Activated T-helper 1 cell treated with anti-CD3 and anti-CD28 coated beads, Interleukin-2, amount 50 U/mL, for 16 hours (primary cell): ENCODE data around the gene ZEB2.

Experiments
- DNase-seq, 2 donors: peaks; one replicate each; pipeline ENCODE4 v3.0.0-alpha.2; 2020; ENCODE audit warnings: low read depth in 1 of 2, low spot score in 1 of 2

The ZEB2 gene

DNA sequence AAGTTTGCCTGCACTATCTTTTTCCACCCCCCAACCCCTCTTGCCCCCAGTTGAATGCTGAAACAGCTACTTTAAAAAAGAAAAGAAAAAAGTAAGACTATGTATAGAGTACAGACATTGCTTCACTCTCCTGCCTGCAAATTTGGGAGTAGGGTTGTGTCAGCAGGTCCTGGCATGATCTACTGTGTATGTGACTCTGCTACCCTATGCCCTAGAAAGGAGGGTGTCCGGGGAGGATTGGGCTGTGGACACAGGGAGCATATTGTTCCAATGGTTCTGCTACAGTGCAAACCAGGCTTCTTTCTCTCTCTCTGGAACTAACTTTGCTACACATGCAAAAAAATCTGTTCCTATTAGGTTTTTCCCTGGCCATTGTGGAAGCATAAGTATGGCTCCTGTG lies 9.9 kb upstream of the ZEB2 start:
- no peak for DNase-seq

DNA sequence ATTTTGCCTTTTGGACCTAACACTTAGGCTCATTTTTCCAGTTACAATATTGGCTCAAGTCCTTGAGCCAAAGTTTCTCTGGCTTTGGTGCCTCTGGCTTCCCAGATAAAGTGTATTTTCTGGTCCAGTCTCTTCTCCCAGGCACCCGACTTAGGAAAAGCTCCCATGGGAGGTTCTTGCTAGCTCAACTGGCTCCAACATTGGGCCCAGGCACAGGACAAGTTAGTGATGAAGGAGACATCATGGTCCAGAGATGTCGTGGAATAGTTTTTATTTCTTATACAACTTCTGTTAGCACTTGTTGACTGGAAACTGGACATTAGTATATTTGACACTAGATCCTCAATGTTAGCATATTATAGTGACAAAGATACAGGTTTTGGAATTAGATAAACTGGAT lies 8.2 kb upstream of the ZEB2 start:
- DNase-seq = no peak

DNA sequence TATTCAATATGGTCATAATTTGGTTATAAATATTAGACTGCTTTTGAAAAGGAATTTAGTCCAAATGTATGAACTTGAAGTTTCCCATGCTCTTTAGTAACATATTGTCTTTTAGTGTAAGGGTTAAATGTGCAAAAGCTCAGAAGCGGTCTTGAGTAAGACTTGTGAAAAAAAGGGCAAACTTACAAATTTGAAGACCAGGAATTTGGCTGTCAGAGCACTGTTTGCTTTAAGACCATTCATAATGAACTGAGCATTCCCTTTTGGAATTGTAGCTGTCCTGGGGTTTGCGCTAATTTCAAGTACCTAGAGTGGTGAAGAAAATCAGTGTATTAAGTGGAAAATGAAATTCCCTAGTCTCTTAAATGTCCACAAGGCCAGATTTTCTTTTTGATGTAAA lies 6.9 kb upstream of the ZEB2 start:
- no peak for DNase-seq

DNA sequence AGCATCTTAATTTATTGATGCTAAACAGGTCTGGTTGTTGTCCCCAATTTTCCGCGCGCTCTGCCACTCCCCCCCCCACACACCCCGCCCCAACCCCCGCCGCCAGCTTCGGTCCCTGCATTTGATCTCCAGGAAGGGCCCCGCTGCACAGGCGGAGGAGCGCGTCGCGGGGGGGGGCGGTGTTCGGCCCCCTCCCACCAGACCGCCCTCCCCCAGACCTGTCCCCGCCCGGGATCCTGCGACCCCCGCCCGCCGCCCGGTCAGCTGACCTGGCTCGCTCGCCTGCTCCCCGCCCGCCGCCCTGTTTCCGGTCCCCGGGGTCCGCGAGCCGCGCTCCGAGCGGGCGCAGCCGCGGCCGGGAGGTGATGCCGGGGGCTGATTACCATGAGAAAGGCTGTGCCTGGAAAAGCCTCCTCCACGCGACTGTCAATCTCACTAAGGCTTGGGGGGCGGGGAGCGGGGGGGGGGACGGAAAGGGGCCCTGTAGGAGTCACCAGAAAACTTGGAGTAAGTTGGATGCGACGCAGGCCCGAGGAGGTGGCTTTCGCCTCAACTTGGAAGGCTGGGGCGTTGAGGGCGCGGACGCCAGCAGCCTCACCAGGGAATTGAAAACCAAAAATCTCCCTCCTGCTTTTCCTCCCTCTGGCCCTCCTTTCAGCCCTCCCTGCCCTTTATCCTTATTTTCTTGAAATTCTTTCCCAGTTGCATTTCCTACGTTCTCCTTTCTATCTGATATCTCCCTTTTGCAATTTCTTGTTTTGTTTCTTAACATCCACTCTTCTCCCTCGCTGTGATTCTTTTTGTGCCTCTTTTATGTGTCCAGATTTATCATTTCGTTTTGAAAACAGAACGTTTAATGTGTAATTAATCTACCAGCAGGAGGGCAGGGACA lies 4.4 kb upstream of the ZEB2 start:
- DNase-seq = no peak

DNA sequence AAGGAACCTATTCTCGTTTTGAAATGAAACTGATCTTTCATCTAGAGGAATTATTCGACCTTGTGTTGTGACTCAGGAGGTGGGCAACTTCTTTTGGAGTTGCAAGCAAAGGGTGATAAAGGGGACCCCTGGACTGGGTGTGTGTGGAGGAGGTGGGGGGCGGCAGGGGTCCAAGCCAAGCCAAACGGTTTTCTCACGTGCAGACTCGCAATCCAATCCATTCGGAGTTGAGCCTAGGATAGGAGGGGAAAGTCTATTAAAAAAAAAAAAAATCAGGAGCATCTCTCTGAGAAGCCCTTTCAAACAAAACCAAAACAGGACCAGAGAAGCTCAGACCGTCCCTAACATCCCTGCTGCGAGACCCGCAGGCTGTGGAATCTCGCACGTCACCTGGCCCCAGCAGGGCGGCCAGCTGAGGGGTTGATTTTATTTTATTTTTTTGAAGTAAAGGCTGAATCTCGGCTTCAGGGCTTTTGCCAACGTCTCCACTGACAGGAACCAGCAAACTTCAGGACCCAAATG lies 3.7 kb upstream of the ZEB2 start:
- no peak for DNase-seq

DNA sequence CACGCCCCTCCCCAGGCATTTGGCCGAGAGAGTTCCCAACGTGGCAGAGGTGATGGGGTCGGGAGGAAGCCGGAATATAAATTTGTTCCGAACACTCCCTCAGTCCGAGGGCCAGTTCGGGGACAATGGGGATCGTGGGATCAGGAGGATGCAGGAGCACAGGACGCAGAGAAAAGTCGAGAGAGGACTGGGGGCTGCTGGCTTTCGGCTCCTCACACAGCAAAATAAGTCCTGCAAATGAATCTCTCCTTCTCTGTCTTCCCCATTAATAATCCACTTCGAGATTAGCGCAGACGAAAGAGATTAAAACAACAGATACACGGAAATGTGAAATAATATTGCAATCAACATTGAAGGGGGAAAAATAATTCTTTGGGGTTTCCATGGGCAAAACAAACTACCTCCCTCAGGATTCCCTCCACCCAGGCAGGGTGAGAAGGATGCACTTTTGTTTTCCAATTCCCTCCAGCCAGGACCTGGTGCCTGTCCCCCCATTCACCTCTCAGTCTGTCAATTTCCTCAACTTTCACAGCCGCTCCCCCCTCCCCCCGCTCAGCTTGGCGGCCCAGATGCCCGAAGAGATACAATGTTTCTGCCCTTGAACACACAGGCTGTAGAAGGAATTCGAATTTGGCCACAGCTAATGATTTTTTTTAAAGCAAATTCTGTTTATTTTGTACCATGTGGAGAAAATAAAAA lies 3.1 kb upstream of the ZEB2 start:
- no peak for DNase-seq

DNA sequence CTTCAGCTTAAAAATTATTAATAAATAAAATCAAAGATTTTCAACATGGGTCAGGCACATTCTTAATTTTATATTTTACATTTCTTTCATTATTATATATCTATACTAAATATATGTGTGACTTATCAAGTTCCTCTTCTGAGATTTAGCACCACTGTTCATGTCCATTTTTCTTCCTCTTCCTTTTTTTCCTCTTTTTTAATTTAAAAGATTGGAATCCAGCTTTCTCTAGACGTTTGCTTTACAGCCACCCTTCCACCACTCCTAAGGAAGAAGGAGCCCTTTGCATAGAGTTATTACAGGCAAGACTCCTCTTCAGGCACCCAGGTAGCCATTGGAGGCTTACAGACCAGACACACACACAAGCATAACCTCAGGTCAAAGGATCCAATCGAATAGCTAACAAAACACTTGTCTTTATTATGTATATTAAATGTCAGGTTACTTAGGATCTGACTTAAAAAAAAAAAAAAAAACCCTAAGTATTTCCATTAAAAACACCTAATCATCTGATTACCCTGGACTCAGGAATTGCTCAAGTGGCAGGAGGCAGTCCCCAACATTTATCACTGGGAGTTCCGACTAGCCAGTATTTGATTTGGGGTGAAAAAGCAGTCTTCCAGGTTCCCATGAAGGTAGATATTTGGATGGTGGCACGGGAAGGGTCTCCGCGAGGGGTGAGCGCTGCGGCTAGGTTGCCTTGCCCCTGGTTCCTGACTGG lies 2.4 kb upstream of the ZEB2 start:
- no peak for DNase-seq

DNA sequence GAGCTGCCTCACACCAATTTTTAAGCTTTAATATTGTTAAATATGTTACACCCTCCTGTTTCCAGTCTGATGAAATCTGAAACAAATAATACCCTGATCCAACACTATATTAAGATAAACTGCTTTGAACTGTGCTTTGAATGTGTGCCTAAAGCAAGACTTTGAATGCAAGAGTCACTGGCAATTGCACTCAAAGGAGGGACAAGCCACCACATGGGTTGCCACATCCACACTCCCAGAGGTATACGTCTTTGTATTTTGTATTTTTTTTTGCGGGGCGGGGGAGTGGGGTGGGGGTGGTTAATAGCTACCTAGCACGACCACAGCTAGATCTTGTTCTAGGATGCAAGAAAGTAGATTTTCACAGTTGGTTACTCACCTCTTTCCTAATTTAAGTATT lies 1.8 kb upstream of the ZEB2 start:
- DNase-seq = no peak

DNA sequence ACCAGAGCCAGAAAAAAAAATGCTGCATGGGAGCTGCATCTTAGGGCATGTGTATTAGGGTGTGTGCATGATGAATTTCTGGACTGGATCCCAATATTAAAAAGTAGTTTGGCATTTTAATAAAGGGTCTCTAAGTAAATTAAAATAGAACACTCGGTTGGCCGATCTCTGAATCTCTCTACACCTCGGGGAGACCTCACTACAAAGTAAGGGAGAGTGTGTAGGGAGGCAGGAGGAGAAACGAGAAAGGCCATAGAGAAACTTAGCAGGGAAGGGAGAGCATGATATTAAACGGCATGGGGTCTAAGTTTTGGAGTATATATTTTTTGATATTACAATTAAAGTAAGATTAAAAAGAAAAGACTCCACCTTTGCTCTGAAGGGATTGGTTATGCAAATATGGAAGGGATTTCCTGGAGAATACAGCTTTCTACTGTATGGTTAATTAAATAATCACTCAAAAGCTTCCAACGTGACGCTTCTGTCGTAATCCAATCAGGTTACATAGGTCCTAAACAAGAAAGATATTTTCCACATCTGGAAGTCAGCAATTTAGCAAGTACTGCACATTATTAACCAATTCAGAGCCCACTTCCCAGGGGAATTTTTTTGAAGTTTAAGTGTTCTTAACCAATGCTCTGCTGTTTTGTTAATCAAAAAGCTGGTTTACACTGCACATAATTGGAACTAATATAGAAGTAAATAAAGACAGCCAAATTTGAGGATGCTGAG lies 1.0 kb upstream of the ZEB2 start:
- DNase-seq = no peak

DNA sequence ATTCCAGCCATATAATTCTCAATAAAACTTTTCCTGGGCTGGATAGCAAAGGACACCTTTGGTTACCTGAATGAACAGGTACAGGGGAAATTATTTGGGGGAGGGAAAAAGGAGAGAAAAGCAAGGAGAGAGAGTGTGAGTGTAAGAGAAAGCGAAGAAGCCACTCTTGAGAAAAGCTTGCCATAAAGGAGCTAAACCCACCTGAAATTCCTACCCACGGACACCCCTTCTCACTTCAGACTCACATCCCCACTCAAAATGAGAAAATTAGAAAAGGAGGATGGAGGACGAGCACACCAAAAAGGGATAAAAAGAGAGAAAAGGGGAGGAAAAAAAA lies 354 bp downstream of the ZEB2 start:
- DNase-seq = no peak

DNA sequence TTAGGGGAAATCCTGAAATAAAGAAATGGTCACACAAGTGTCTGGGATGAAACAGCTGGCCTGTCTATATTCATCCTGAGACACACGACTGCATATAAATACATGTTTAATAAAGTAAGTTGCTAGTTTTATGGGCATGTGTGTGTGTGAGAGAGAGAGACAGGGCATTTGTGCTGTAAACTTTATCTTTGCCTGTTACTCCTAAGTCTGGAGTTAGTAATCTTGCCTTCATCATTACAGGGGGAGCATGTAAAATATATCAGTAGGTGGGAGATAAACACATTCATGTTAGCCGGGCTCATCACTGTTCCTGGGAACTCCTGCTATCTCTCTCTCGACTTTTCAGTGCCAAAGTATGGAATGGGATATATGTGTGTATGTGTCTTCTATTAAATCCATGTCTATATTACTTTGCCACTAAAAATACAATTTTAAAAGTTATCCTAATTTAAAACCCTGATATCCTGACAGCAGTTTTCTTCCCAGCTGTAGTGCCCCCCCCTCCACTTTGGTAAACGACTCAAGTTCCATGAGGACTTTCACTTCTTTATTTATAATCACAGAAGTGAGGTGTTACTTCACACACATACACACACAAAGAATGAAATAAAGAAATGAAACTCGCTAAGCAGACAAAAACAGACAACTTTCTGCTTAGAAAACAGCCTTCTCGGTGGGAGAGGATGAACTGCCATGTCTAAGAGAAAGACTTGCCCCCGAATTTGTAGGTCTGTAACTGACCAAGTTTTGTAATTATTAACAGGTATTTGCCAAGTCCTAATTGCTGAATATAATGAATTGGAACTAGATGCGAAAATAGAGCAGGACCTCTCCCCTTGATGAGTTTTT lies 947 bp downstream of the ZEB2 start:
- DNase-seq = no peak

DNA sequence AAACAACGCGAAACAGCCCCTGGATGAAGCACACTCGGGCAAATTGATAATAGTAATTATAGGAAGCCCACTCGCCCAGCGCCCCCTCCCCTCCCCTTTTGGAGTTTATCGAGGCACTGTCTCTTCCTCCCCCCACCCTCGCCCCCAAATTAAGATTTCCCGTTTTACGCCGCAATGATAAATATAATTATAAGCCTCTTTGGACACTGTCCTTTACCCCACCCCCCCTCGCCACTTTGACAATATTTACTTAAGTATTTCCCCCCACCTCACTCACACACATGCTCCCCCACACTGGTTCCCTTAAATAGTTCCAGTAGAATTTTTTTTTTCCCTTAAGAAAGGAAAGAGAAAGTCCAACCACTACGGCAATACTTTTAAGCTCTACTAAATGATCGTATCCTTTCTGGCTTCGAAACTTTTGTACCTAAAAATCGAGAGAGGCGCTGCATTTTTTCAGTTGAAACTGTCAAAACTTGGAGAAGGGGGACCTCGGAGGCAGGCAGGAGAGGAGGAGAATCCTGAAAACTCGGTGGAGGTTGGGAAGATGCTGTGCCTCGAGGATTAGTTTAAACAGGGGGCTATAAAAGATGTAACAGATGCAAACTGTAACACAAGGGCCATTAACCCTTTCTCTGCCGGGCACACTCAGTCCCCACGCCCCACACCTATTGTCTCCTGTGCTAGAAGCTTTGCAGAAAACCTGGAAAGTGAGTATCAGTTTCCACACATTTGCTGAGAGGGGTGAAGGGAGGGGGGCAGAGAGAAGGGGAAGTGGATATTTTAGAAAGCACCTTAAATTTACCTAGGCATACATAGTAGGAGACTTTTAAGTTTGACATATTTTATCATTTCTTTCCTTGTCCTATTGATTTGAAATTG lies 1.8 kb downstream of the ZEB2 start:
- no peak for DNase-seq

DNA sequence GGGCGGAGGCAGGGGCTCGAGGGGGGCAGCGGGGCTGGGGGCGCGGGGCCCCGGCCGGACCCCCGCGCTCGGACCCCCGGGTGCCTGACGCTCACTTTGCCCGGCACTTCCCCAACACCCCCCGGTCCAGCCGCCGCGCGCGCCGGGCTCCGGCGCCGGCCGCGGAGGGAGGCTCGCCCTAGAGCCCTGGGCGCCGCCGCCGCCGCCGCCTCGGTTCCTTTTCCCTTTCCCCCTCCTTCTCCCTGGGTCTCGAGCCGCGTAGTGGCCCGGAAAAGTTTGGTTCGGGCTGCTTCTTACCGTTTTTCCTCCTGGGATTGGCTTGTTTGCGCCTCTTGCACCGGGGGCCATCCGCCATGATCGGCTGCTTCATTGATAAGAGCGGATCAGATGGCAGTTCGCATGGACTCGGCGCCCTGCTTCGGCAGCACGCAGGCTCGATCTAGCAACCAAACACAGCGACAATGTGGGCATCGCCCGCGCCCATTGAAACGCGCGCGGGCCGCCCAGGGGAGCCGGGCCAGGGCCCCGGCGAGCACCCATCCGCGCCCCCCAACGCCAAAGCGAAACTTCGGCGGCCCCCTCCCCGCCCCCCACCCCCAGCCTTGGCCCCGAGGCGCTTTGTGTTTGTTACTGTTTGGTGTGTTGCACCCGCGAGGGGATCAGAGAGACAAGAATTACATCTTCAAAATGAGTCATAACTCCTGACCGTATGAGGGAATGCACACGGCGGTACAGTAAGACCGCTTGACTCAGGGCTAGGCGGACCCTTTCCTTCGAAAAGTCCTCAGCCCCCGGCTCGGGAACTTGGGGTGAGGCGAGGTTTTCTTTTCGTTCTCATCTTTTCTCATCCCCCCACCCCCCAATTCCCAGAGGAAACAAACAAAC lies 2.7 kb downstream of the ZEB2 start:
- no peak for DNase-seq

DNA sequence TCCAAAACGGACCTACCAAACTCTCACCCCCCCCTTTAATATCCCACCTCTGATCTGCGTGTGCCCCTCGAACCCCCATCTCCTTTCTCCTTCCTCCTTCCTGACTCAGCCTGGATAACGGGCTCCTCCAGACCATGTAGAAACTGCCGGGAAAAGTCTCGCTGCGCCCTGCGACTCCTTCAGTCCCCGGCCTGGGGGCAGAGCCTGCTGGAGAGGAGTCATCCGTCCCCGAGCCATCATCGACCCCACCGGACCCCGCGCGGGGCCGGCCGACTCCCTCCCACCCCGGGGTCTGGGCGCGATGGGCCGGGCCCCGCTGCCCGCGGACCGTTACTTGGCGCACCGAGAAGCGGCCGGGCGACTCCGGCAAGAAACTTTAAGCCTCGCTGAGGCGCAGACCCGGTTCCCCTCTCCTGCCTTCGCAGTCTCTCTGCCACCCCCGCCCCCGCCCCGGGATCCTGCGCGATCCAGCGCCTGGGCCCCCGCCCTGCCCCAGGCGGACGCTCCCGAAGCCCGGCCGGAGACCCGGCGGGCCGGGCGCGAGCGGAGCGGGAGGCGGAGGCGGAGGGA lies 3.4 kb downstream of the ZEB2 start:
- DNase-seq = no peak

DNA sequence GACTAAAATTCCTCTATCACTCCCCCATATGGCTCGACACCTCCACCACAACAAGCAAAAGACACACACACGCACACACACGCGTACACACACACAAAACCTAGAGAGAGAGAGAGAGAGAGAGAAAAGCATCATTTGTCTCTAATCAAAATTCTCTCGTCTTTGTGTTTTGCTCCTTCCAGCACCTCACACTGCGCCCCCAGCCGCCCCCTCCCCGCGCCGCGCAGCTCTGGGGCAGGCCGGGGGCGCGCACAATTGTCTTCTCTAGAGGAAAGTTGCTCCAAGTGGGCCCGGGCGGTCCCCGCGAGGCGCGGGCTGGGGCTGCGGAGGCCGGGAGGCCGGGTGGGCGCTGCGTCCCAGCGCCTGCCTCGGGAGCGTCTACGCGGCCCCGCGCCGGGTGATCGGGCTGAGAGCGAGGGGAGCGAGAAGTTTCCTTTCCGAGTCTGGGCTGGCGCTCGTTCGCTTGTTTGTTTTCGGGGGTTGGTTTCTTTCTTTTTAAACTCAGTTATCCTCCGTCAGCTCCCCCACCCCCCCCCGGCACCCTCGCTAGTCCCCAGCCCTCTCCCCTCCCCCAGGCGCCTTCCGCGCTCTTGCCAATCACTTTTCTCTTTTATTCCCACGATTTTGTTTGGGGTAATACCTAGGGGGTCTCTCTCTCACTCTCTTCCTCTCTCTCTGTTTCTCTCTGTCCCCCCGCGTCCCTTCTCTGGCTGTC lies 4.1 kb downstream of the ZEB2 start:
- no peak for DNase-seq

DNA sequence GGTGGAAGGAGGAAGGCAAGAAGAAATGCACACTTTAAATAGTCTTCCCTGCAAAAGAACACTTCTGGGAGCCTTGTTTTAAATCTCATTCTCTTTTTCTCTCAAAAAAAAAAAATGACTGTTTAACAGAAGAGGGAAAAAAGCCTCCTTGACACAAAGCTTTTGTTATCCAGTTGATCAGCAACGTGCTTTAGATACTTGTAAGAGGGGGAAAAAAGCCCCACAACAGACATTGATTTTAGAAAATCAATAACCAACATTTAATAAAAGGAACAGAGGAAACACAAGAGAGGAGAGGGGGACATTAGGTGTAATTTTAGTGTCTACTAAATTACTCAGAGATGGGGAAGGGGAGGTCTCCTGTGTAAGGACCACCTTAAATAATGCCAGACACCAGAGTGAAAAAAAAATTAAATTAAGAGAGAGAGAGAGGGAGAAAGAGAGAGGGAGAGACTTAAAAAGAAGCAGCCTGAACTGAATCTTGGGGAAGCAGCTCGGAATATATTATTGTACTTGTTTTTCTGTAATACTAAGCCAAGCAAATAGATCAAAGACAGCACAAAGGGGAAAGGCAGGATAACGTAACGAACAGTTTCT lies 4.7 kb downstream of the ZEB2 start:
- no peak for DNase-seq

DNA sequence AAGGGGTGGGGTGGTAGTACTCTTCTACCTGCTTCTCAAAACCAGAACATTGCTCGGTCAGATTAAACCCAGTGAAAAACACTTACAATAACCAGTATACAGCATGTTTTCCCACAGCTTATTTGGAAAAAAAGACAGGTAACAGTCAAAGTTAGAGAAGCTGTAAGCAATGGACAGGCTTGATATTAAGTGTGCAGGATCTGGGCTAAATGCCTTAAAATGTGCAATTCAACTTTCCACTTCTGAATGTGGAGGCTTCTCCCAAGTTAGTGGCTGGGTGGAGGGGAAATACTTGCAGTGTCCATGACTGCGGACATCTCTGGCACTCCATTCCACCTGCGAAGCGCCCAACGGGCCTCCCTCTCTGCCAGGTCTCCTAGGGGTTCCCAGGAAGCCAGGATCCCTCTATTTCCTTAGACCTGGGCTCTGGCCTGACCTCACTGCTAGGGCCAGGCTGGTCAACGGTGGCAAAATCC lies 5.3 kb downstream of the ZEB2 start:
- no peak for DNase-seq
